Mucosa of stomach (tissue), 1 donor: ENCODE measurements around the gene HOXB1.

Experiments
- H3K27me3 ChIP-seq: one replicate; pipeline ENCODE4 v1.7.0; 2013; ENCODE audit warnings: mild to moderate bottlenecking, low read length; ENCODE audit not compliant: control insufficient read depth, insufficient read depth
- H3K36me3 ChIP-seq: one replicate; pipeline ENCODE4 v1.7.0; 2013; ENCODE audit warnings: low read length; ENCODE audit not compliant: control insufficient read depth, insufficient read depth
- H3K4me1 ChIP-seq: one replicate; pipeline ENCODE4 v1.7.0; 2013; ENCODE audit warnings: mild to moderate bottlenecking, low read length; ENCODE audit not compliant: control insufficient read depth, insufficient read depth
- H3K4me3 ChIP-seq: one replicate; pipeline ENCODE4 v1.7.0; 2013; ENCODE audit warnings: low read length
- H3K9ac ChIP-seq: one replicate; pipeline ENCODE4 v1.7.0; 2013; ENCODE audit warnings: mild to moderate bottlenecking, low read length, moderate library complexity
- H3K9me3 ChIP-seq: one replicate; pipeline ENCODE4 v1.7.0; 2013; ENCODE audit warnings: mild to moderate bottlenecking, low read length, moderate library complexity; ENCODE audit not compliant: control insufficient read depth
- donor health status: Pancreatic carcinoma.

Gene HOXB1

DNA sequence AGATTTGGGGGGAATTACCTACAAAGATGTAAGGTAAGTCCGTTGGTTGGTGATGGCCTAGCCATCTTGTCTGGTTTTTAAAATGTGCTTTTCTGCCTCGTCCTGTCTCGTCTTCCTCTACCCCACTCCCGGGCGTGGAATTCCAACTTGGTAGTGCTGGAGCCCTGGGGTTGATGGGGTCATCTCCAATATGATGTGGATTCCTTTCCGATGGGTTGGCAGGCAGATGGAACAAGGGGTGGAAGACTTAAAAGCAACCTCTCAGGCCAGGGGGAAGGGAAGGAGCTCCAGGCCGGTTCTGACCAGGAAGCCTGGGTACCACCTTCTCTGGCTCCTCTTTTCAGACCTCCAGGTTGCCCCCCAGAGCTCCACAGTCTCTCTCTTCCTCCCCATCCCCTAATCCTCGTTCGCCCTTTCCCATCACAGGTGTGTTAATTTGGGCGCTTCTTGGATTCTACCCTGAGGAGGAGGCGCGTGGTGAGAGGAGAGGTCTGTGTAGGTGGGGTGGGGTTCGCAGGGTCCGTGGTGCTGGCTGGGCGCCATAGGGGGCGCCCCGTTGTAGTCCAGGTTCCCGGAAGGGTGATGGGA is 19.2 kb upstream of the HOXB1 start:
- Histone ChIP-seq H3K4me3 (no peak overlapping the region), H3K9me3 (no peaks in the 10 kb centered on the region), H3K36me3 (no peaks in the 10 kb centered on the region), H3K4me1 (peaks cover 8% of the 10 kb centered on the region), H3K9ac (no peak overlapping the region), H3K27me3 (peaks cover 88% of the 10 kb centered on the region)

- H3K9ac ChIP-seq, result no peak overlapping the region
- H3K4me3 ChIP-seq, result no peak overlapping the region
- H3K27me3 ChIP-seq, result peaks cover 88% of the 10 kb centered on the region
- H3K36me3 ChIP-seq, result no peaks in the 10 kb centered on the region
- H3K9me3 ChIP-seq, result no peaks in the 10 kb centered on the region
- H3K4me1 ChIP-seq, result peaks cover 4% of the 10 kb centered on the region
Measured at GRCh38 chr17:48549281-48549630, 18.4 kb upstream of the HOXB1 start.

DNA sequence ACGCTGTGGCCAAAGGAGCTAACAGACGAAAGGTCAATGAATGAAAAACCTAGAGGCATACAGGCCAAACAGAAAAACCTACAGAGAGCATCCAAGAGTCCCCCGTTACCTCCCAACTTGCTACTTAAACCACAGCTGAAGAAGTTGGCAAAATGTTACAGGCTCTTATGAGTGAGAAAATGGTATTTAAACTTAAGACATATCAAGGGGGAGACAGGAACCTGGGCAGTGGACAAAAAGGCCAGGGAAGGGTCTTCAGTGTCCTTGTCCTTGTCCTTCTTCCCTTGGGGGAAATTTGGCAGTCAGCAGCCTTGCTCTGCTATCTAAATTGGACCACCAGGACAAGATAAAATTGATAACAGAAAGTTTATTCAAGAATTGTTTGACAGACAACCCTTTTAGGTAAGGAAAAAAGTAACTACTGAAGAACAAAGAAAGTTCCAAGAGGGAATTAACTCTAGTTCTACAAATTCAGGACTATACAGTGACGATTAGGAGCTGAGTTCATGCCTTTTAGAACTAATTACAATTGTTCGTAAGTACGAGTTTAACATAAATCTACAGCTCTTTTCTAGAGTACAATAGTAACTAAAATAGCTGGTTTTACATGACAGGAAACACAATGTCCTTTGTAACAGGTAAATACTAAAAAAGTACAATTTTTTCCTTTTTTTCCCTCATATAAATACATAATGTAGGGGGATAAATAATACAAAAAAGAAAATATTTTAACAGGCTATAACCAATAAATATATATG is 17.9 kb upstream of the HOXB1 start:
- Histone ChIP-seq H3K9me3 (no peaks in the 10 kb centered on the region), H3K27me3 (peaks cover 88% of the 10 kb centered on the region), H3K4me1 (peaks cover 4% of the 10 kb centered on the region), H3K36me3 (no peaks in the 10 kb centered on the region), H3K4me3 (no peak overlapping the region), H3K9ac (no peak overlapping the region)

GRCh38 chr17:48547808-48548522 is 17.2 kb upstream of the HOXB1 start:
- Histone ChIP-seq H3K36me3 (no peaks in the 10 kb centered on the region), H3K9me3 (no peaks in the 10 kb centered on the region), H3K4me1 (peaks cover 4% of the 10 kb centered on the region), H3K4me3 (no peak overlapping the region), H3K9ac (no peak overlapping the region), H3K27me3 (peaks cover 89% of the 10 kb centered on the region)

- Histone ChIP-seq H3K9ac (no peak overlapping the region), H3K4me1 (peaks cover 4% of the 10 kb centered on the region), H3K36me3 (no peaks in the 10 kb centered on the region), H3K27me3 (peaks cover 88% of the 10 kb centered on the region), H3K4me3 (no peak overlapping the region), H3K9me3 (no peaks in the 10 kb centered on the region)
Measured at GRCh38 chr17:48546924-48547807, 16.4 kb upstream of the HOXB1 start.

GRCh38 chr17:48546137-48546923 is 15.5 kb upstream of the HOXB1 start:
- Histone ChIP-seq H3K27me3 (peaks cover 88% of the 10 kb centered on the region), H3K4me3 (no peak overlapping the region), H3K9ac (no peak overlapping the region), H3K36me3 (no peaks in the 10 kb centered on the region), H3K4me1 (peaks cover 4% of the 10 kb centered on the region), H3K9me3 (no peaks in the 10 kb centered on the region)

GRCh38 chr17:48545539-48545938 is 14.7 kb upstream of the HOXB1 start:
- Histone ChIP-seq H3K9ac (no peak overlapping the region), H3K4me3 (no peak overlapping the region), H3K27me3 (peaks cover 87% of the 10 kb centered on the region), H3K36me3 (no peaks in the 10 kb centered on the region), H3K4me1 (peaks cover 4% of the 10 kb centered on the region), H3K9me3 (no peaks in the 10 kb centered on the region)

DNA sequence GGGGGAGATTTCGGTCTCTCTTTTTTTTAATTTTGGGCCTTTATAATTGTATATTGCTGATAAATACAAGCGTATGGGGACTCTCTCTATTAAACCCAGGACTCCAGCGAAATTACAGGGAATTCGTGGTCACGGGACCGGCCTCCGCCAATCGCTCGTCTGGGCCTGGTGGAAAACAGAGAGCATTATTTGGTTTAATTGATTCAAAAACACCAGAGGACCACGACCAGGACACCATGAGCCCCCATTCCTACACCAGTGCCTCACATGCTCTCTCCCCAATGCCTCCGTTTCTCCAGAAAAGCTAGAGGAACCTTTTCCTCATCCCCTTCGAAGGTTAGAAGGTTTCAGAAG is 14.2 kb upstream of the HOXB1 start, which contains the start of gene HOXB2:
HOXB2 (minus strand) TSS at position 88 of the 354 bp plus-strand sequence. CDS start 198 bp downstream, outside the sequence.
- Histone ChIP-seq H3K27me3 (peaks cover 84% of the 10 kb centered on the region), H3K36me3 (no peaks in the 10 kb centered on the region), H3K9me3 (no peaks in the 10 kb centered on the region), H3K4me3 (no peak within 1 kb of the TSS), H3K9ac (peak within 1 kb of the TSS; percentile 68), H3K4me1 (peaks cover 4% of the 10 kb centered on the region)

DNA sequence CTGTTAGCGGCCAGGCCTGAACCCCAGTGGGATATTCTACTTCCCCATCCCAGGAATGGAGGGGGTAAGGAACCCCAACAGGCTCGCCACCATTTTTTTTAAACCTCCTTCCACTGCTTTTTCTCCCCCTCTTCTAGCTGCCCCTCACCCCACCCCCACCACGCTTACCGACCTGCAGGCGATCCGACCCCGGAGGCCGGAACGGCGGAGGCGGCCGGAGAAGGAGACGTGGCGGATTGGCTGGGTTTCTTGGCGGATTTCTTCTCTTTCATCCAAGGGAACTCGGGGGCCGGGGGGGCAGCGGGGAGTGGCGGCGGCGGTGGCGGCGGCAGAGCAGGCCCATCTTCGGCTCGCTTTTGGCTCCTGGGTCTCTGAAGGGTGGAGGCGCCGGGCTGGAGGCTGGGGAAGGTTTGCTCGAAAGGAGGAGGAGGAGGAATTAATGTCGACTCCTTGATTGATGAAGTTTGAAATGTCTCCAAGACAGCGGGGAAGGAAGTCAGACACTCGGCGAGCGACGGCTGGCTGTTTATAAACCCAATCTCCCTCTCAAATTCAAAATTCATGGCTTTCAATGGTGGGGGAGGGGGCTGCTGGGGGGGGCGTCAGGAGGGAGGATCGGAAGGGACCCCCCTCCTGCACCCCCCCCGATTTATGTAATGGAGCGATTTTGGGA is 13.7 kb upstream of the HOXB1 start:
- peaks cover 81% of the 10 kb centered on the region for H3K27me3 ChIP-seq
- H3K36me3 ChIP-seq, result no peaks in the 10 kb centered on the region
- H3K9ac ChIP-seq, result peak overlapping the region; percentile 68
- no peaks in the 10 kb centered on the region for H3K9me3 ChIP-seq
- H3K4me3 ChIP-seq, result no peak overlapping the region
- H3K4me1 ChIP-seq, result peaks cover 4% of the 10 kb centered on the region

- Histone ChIP-seq H3K9ac (peak overlapping the region; percentile 68), H3K4me3 (no peak overlapping the region), H3K36me3 (no peaks in the 10 kb centered on the region), H3K27me3 (peaks cover 81% of the 10 kb centered on the region), H3K9me3 (no peaks in the 10 kb centered on the region), H3K4me1 (peaks cover 4% of the 10 kb centered on the region)
Measured at GRCh38 chr17:48543854-48544348, 13.1 kb upstream of the HOXB1 start.
